ENCODE measurements around the gene MRTFB. TPM values are rescaled to one million over a fixed set of nuclear protein-coding genes. Genes with fewer than 3 reads are reported as not detected.
A peak's percentile ranks its signal among the peaks of the same experiment; 100 is the strongest.

The MRTFB gene
- total and polyA plus RNA-seq, 9 donors: 7.2 to 45.6 (median 36.6) TPM

GRCh38 chr16:14199199-14199598, 128.1 kb downstream of the MRTFB start:
- intact Hi-C loops (cut with DNase I): no loop called here
- H3K36me3 ChIP-seq: no peaks in the 10 kb centered on the region
- no peak overlapping the region for H3K4me3 ChIP-seq
- no peak for TF ChIP-seq POLR2A (IDR thresholded peaks at IDR 0.05)
- TF ChIP-seq EP300 (IDR thresholded peaks at IDR 0.05): no peak
- TF ChIP-seq, protein P1, sequence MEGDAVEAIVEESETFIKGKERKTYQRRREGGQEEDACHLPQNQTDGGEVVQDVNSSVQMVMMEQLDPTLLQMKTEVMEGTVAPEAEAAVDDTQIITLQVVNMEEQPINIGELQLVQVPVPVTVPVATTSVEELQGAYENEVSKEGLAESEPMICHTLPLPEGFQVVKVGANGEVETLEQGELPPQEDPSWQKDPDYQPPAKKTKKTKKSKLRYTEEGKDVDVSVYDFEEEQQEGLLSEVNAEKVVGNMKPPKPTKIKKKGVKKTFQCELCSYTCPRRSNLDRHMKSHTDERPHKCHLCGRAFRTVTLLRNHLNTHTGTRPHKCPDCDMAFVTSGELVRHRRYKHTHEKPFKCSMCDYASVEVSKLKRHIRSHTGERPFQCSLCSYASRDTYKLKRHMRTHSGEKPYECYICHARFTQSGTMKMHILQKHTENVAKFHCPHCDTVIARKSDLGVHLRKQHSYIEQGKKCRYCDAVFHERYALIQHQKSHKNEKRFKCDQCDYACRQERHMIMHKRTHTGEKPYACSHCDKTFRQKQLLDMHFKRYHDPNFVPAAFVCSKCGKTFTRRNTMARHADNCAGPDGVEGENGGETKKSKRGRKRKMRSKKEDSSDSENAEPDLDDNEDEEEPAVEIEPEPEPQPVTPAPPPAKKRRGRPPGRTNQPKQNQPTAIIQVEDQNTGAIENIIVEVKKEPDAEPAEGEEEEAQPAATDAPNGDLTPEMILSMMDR (IDR thresholded peaks at IDR 0.05): no peak
- no peaks in the 10 kb centered on the region for H3K9me3 ChIP-seq
- no peaks in the 10 kb centered on the region for H3K27me3 ChIP-seq
- 94 to 97% (median 95%) methylated on average over 4 of the region's 4 CpGs for WGBS, 3 donors
- peaks cover 5% of the 10 kb centered on the region for H3K4me1 ChIP-seq (ENCODE audit: insufficient read depth)
- DNase-seq: no peak
- H3K27ac ChIP-seq: no peak overlapping the region

GRCh38 chr16:14199624-14200023, 128.5 kb downstream of the MRTFB start:
- H3K9me3 ChIP-seq: no peaks in the 10 kb centered on the region
- H3K36me3 ChIP-seq: no peaks in the 10 kb centered on the region
- no peaks in the 10 kb centered on the region for H3K27me3 ChIP-seq
- intact Hi-C loops (cut with DNase I): no loop called here
- WGBS, 3 donors: 84 to 94% (median 92%) methylated on average over 1 of the region's 1 CpG
- no peak for DNase-seq
- peaks cover 5% of the 10 kb centered on the region for H3K4me1 ChIP-seq (ENCODE audit: insufficient read depth)
- no peak for TF ChIP-seq POLR2A (IDR thresholded peaks at IDR 0.05)
- TF ChIP-seq, protein P1 (IDR thresholded peaks at IDR 0.05): no peak
- no peak for TF ChIP-seq EP300 (IDR thresholded peaks at IDR 0.05)
- no peak overlapping the region for H3K27ac ChIP-seq
- H3K4me3 ChIP-seq: no peak overlapping the region

- H3K4me1 ChIP-seq (ENCODE audit: insufficient read depth): peaks cover 4% of the 10 kb centered on the region
- DNase-seq: no peak
- TF ChIP-seq, protein P1 (IDR thresholded peaks at IDR 0.05): no peak
- TF ChIP-seq POLR2A (IDR thresholded peaks at IDR 0.05): no peak
- TF ChIP-seq EP300 (IDR thresholded peaks at IDR 0.05): no peak
- H3K36me3 ChIP-seq: no peaks in the 10 kb centered on the region
- WGBS, 3 donors: 41 to 56% (median 43%) methylated on average over 3 of the region's 3 CpGs
- intact Hi-C loops (cut with DNase I): no loop called here
- no peaks in the 10 kb centered on the region for H3K27me3 ChIP-seq
- no peak overlapping the region for H3K4me3 ChIP-seq
- H3K27ac ChIP-seq: no peak overlapping the region
- H3K9me3 ChIP-seq: no peaks in the 10 kb centered on the region
Observed at GRCh38 chr16:14202095-14202494, 131.0 kb downstream of the MRTFB start.

- no peaks in the 10 kb centered on the region for H3K9me3 ChIP-seq
- no peaks in the 10 kb centered on the region for H3K36me3 ChIP-seq
- DNase-seq: no peak
- H3K4me1 ChIP-seq (ENCODE audit: insufficient read depth): peaks cover 4% of the 10 kb centered on the region
- peak overlapping the region in 1 of 2 donors; percentile 11 for H3K27ac ChIP-seq
- no peak overlapping the region for H3K4me3 ChIP-seq
- intact Hi-C loops (cut with DNase I): no loop called here
- no peaks in the 10 kb centered on the region for H3K27me3 ChIP-seq
- no peak for TF ChIP-seq POLR2A (IDR thresholded peaks at IDR 0.05)
- TF ChIP-seq, protein P1 (IDR thresholded peaks at IDR 0.05): peak in 1 of 3 donors; percentile 17
- no peak for TF ChIP-seq EP300 (IDR thresholded peaks at IDR 0.05)
Observed at GRCh38 chr16:14202697-14203096, 131.6 kb downstream of the MRTFB start.
